Small intestine (tissue), 7 donors: ENCODE measurements around the gene CLASP1. TPM values are rescaled to one million over a fixed set of nuclear protein-coding genes. Genes with fewer than 3 reads are reported as not detected.
"Not testable (repeated sequence)": the region's sequence is repeated elsewhere in the genome, so short reads cannot be mapped to it uniquely, and the experiment has no call there.

Experiments used
- DNase-seq, 2 donors: peaks; one replicate each; pipeline versions ENCODE4 v3.0.0 to v3.0.0-alpha.2; 2013
- FAIRE-seq: peaks from 2 replicates; lab custom pipeline; 2012; peaks lifted over from hg19 to GRCh38; lab: Jason Lieb, UNC
- H3K27ac ChIP-seq, 3 donors: one replicate each; pipeline ENCODE4 v1.5.1; 2013; ENCODE audit warnings: low read length in 2 of 3, mild to moderate bottlenecking in 2 of 3, control low read depth in 1 of 3, inconsistent platforms in 1 of 3, low read depth in 1 of 3, moderate library complexity in 1 of 3
- H3K27me3 ChIP-seq, 3 donors: one replicate each; pipeline ENCODE4 v1.6.1; 2013; ENCODE audit warnings: low read length in 3 of 3, inconsistent platforms in 1 of 3; ENCODE audit not compliant: control insufficient read depth in 3 of 3, insufficient read depth in 3 of 3
- H3K36me3 ChIP-seq, 3 donors: one replicate each; pipeline ENCODE4 v1.6.1; 2013; ENCODE audit warnings: low read length in 3 of 3, inconsistent platforms in 1 of 3, low read depth in 1 of 3, mild to moderate bottlenecking in 1 of 3, moderate library complexity in 1 of 3; ENCODE audit not compliant: control insufficient read depth in 3 of 3, insufficient read depth in 2 of 3
- H3K4me1 ChIP-seq, 3 donors: one replicate each; pipeline ENCODE4 v1.6.1; 2013; ENCODE audit warnings: low read length in 2 of 3, inconsistent platforms in 1 of 3, low read depth in 1 of 3, mild to moderate bottlenecking in 1 of 3, moderate library complexity in 1 of 3; ENCODE audit not compliant: control insufficient read depth in 3 of 3, insufficient read depth in 2 of 3
- H3K4me3 ChIP-seq, 3 donors: one replicate each; pipeline ENCODE4 v1.5.1; 2013; ENCODE audit warnings: low read length in 3 of 3, control low read depth in 1 of 3, inconsistent platforms in 1 of 3, low read depth in 1 of 3, mild to moderate bottlenecking in 1 of 3, moderate library complexity in 1 of 3
- H3K9me3 ChIP-seq, 2 donors: one replicate each; pipeline ENCODE4 v1.6.1; 2013; ENCODE audit warnings: low read depth in 1 of 2, low read length in 1 of 2; ENCODE audit not compliant: control insufficient read depth in 2 of 2, insufficient read depth in 1 of 2
- WGBS, 3 donors: extraction: QIAGEN DNeasy Blood & Tissue Kit; methylation state at CpG; one replicate each; pipeline ENCODE4 v1.1.7; 2013; 5-methylcytosine and 5-hydroxymethylcytosine counted together
- polyA plus RNA-seq, 4 donors: library from polyadenylated mRNA; stranded (reverse) in 3 of 4; unstranded in 1 of 4; fragments of 200-250 nt in 3 of 4; fragments of 120-200 nt in 1 of 4; gene quantifications; one replicate each; pipeline versions ENCODE4 v1.2.1 to v1.2.3, GENCODE V29; 2013
- donor health status: healthy with polysubstance abuse.
- donor health status: control.
- donor health status: control.
- donor health status: Bipolar disorder and iron deficiency.
- donor health status: healthy.

Gene CLASP1
- polyA plus RNA-seq, 4 donors = 3.5 to 24.1 (median 8.6) TPM

GRCh38 chr2:121334581-121335293, 314.5 kb downstream of the CLASP1 start:
- Histone ChIP-seq H3K27ac (no peak overlapping the region), H3K36me3 (peaks cover under 1 to 19% (median 5%) of the 10 kb centered on the region in 3 donors), H3K4me3 (no peak overlapping the region), H3K4me1 (peaks cover 0 to 15% (median 2%) of the 10 kb centered on the region in 3 donors), H3K9me3 (no peaks in the 10 kb centered on the region), H3K27me3 (no peaks in the 10 kb centered on the region)
- DNase-seq = peak; percentile 52 to 55
- WGBS, 3 donors = 47 to 67% (median 59%) methylated on average over 13 to 14 of the region's 14 CpGs
- FAIRE-seq = no peak

GRCh38 chr2:121333834-121334558, 315.3 kb downstream of the CLASP1 start:
- DNase-seq (no peak), FAIRE-seq (no peak)
- Histone ChIP-seq H3K4me1 (peaks cover 0 to 15% (median 2%) of the 10 kb centered on the region in 3 donors), H3K36me3 (peaks cover 0 to 16% (median 5%) of the 10 kb centered on the region in 3 donors), H3K4me3 (no peak overlapping the region), H3K9me3 (no peaks in the 10 kb centered on the region), H3K27ac (no peak overlapping the region), H3K27me3 (no peaks in the 10 kb centered on the region)
- 62 to 71% (median 70%) methylated on average over 12 of the region's 12 CpGs for WGBS, 3 donors

GRCh38 chr2:121333231-121333630, 316.0 kb downstream of the CLASP1 start:
- no peak overlapping the region for H3K4me3 ChIP-seq
- no peak overlapping the region for H3K27ac ChIP-seq
- no peaks in the 10 kb centered on the region for H3K9me3 ChIP-seq
- WGBS, 3 donors = 86 to 95% (median 93%) methylated on average over 17 of the region's 17 CpGs
- H3K36me3 ChIP-seq = peaks cover 0 to 11% (median 3%) of the 10 kb centered on the region in 3 donors
- H3K27me3 ChIP-seq = no peaks in the 10 kb centered on the region
- no peak for DNase-seq
- FAIRE-seq = no peak
- H3K4me1 ChIP-seq = peaks cover 0 to 15% (median 2%) of the 10 kb centered on the region in 3 donors

- not testable (repeated sequence) for H3K36me3 ChIP-seq, FAIRE-seq, H3K27ac ChIP-seq, H3K4me3 ChIP-seq, H3K9me3 ChIP-seq, DNase-seq, H3K27me3 ChIP-seq
- 72 to 84% (median 78%) methylated on average over 8 of the region's 8 CpGs for WGBS, 3 donors
- H3K4me1 ChIP-seq = peaks cover 0 to 15% (median 2%) of the 10 kb centered on the region in 3 donors
Observed at GRCh38 chr2:121331324-121331723, 317.9 kb downstream of the CLASP1 start.

- H3K9me3 ChIP-seq = no peaks in the 10 kb centered on the region
- no peaks in the 10 kb centered on the region for H3K36me3 ChIP-seq
- no peak overlapping the region for H3K27ac ChIP-seq
- FAIRE-seq = no peak
- no peak for DNase-seq
- no peak overlapping the region for H3K4me3 ChIP-seq
- H3K27me3 ChIP-seq = no peaks in the 10 kb centered on the region
- 82 to 90% (median 85%) methylated on average over 15 of the region's 15 CpGs for WGBS, 3 donors
- peaks cover 0 to 15% (median 2%) of the 10 kb centered on the region in 3 donors for H3K4me1 ChIP-seq
Observed at GRCh38 chr2:121330921-121331320, 318.3 kb downstream of the CLASP1 start.

GRCh38 chr2:121329786-121330185, 319.5 kb downstream of the CLASP1 start:
- 89 to 93% (median 90%) methylated on average over 6 of the region's 6 CpGs for WGBS, 3 donors
- Histone ChIP-seq H3K27ac (no peak overlapping the region), H3K36me3 (no peaks in the 10 kb centered on the region), H3K27me3 (no peaks in the 10 kb centered on the region), H3K9me3 (no peaks in the 10 kb centered on the region), H3K4me3 (no peak overlapping the region), H3K4me1 (peaks cover 0 to 5% (median 0%) of the 10 kb centered on the region in 3 donors)
- FAIRE-seq = no peak
- DNase-seq = no peak

GRCh38 chr2:121326628-121327027, 322.6 kb downstream of the CLASP1 start:
- H3K4me1 ChIP-seq = no peaks in the 10 kb centered on the region
- FAIRE-seq (no peak), DNase-seq (no peak)
- H3K4me3 ChIP-seq = no peak overlapping the region
- H3K9me3 ChIP-seq = no peaks in the 10 kb centered on the region
- H3K36me3 ChIP-seq = no peaks in the 10 kb centered on the region
- 83 to 97% (median 87%) methylated on average over 8 of the region's 8 CpGs for WGBS, 3 donors
- H3K27ac ChIP-seq = no peak overlapping the region
- no peaks in the 10 kb centered on the region for H3K27me3 ChIP-seq

GRCh38 chr2:121324601-121325000, 324.7 kb downstream of the CLASP1 start:
- WGBS, 3 donors = 88 to 91% (median 90%) methylated on average over 7 of the region's 7 CpGs
- Histone ChIP-seq H3K27ac (no peak overlapping the region), H3K36me3 (no peaks in the 10 kb centered on the region), H3K9me3 (no peaks in the 10 kb centered on the region), H3K27me3 (no peaks in the 10 kb centered on the region), H3K4me3 (no peak overlapping the region), H3K4me1 (no peaks in the 10 kb centered on the region)
- no peak for FAIRE-seq
- DNase-seq = no peak
